ENCODE data around the gene YY2. TPM values are rescaled to one million over a fixed set of nuclear protein-coding genes. Genes with fewer than 3 reads are reported as not detected.

Gene YY2
- total RNA-seq, 1 experiment from 2014 or later = 2.7 TPM

- no TSS peak for BruUV-seq (replicated peaks)
- Histone ChIP-seq H3K36me3 (ENCODE audit: insufficient read depth, low read length, poor library complexity, severe bottlenecking) (peaks cover 4% of the 10 kb centered on the region), H3K27ac (ENCODE audit: low read depth, low read length, poor library complexity, severe bottlenecking) (no peak overlapping the region), H3K4me3 (ENCODE audit: low read depth, low read length, poor library complexity, severe bottlenecking) (no peak overlapping the region), H3K4me1 (ENCODE audit: insufficient read depth, low read length, poor library complexity, severe bottlenecking) (no peaks in the 10 kb centered on the region), H3K27me3 (replicated peaks; ENCODE audit: insufficient read depth, low read depth, low read length, poor library complexity) (no peaks in the 10 kb centered on the region), H3K9me3 (ENCODE audit: low read depth, low read length, poor library complexity, severe bottlenecking) (no peaks in the 10 kb centered on the region)
- TF ChIP-seq, protein P1, sequence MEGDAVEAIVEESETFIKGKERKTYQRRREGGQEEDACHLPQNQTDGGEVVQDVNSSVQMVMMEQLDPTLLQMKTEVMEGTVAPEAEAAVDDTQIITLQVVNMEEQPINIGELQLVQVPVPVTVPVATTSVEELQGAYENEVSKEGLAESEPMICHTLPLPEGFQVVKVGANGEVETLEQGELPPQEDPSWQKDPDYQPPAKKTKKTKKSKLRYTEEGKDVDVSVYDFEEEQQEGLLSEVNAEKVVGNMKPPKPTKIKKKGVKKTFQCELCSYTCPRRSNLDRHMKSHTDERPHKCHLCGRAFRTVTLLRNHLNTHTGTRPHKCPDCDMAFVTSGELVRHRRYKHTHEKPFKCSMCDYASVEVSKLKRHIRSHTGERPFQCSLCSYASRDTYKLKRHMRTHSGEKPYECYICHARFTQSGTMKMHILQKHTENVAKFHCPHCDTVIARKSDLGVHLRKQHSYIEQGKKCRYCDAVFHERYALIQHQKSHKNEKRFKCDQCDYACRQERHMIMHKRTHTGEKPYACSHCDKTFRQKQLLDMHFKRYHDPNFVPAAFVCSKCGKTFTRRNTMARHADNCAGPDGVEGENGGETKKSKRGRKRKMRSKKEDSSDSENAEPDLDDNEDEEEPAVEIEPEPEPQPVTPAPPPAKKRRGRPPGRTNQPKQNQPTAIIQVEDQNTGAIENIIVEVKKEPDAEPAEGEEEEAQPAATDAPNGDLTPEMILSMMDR (conservative IDR thresholded peaks at IDR 0.05; ENCODE audit: low read depth, low read length) = no peak
- CTCF ChIA-PET = no interaction called here
- POLR2A ChIA-PET (ENCODE audit: low non-redundant PET) = interaction anchor here (0.5 kb wide), 1 partner anchor 32 kb away, joined by 3 read pairs; no protein-coding TSS in a partner anchor
- no peak for DNase-seq (ENCODE audit: low spot score)
- intact Hi-C loops (cut with micrococcal nuclease; ENCODE audit: unreplicated experiment) = no loop called here
Observed at GRCh38 chrX:21843179-21843578, 12.6 kb upstream of the YY2 start.

- no TSS peak for BruUV-seq (replicated peaks)
- ChIA-PET POLR2A (ENCODE audit: low non-redundant PET) (no interaction called here), CTCF (interaction anchor here (0.5 kb wide), 1 partner anchor 135 kb away, joined by 3 read pairs; no protein-coding TSS in a partner anchor)
- intact Hi-C loops (cut with micrococcal nuclease; ENCODE audit: unreplicated experiment) = no loop called here
- peaks cover 4% of the 10 kb centered on the region for H3K36me3 ChIP-seq (ENCODE audit: insufficient read depth, low read length, poor library complexity, severe bottlenecking)
- H3K4me1 ChIP-seq (ENCODE audit: insufficient read depth, low read length, poor library complexity, severe bottlenecking) = no peaks in the 10 kb centered on the region
- H3K4me3 ChIP-seq (ENCODE audit: low read depth, low read length, poor library complexity, severe bottlenecking) = no peak overlapping the region
- TF ChIP-seq, protein P1 (conservative IDR thresholded peaks at IDR 0.05; ENCODE audit: low read depth, low read length) = no peak
- DNase-seq (ENCODE audit: low spot score) = no peak
- no peaks in the 10 kb centered on the region for H3K27me3 ChIP-seq (replicated peaks; ENCODE audit: insufficient read depth, low read depth, low read length, poor library complexity)
- no peaks in the 10 kb centered on the region for H3K9me3 ChIP-seq (ENCODE audit: low read depth, low read length, poor library complexity, severe bottlenecking)
- H3K27ac ChIP-seq (ENCODE audit: low read depth, low read length, poor library complexity, severe bottlenecking) = no peak overlapping the region
Observed at GRCh38 chrX:21845096-21845495, 10.7 kb upstream of the YY2 start.

DNA sequence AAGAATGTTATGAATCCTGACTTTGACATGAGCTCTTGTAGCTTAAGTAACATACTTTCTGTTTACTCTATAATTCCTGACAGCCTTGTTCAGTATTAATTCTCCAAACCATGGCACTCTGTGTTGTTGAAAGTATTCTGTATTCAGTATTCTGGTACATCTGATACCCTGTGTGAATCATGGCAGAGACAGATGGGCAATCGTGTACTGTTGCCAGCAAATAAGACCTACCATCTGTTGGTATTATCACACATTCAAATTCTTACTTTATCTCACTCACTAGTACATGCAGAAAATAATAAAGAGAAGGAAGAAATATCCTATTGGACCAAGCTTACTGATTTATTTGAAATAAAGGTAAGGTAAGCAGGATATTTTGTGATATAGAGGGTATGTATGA is 8.4 kb upstream of the YY2 start:
- Histone ChIP-seq H3K9me3 (ENCODE audit: low read depth, low read length, poor library complexity, severe bottlenecking) (no peaks in the 10 kb centered on the region), H3K4me3 (ENCODE audit: low read depth, low read length, poor library complexity, severe bottlenecking) (no peak overlapping the region), H3K4me1 (ENCODE audit: insufficient read depth, low read length, poor library complexity, severe bottlenecking) (no peaks in the 10 kb centered on the region), H3K27me3 (replicated peaks; ENCODE audit: insufficient read depth, low read depth, low read length, poor library complexity) (no peaks in the 10 kb centered on the region), H3K27ac (ENCODE audit: low read depth, low read length, poor library complexity, severe bottlenecking) (no peak overlapping the region), H3K36me3 (ENCODE audit: insufficient read depth, low read length, poor library complexity, severe bottlenecking) (peaks cover 4% of the 10 kb centered on the region)
- no peak for DNase-seq (ENCODE audit: low spot score)
- intact Hi-C loops (cut with micrococcal nuclease; ENCODE audit: unreplicated experiment) = no loop called here
- BruUV-seq (replicated peaks) = no TSS peak
- no peak for TF ChIP-seq EZH2 (IDR thresholded peaks at IDR 0.05; ENCODE audit: borderline replicate concordance, low read depth, low read length, poor library complexity, severe bottlenecking)
- TF ChIP-seq, protein P1 (conservative IDR thresholded peaks at IDR 0.05; ENCODE audit: low read depth, low read length) = no peak
- POLR2A ChIA-PET (ENCODE audit: low non-redundant PET) = no interaction called here
- CTCF ChIA-PET = no interaction called here
